GM10248 (cell line): ENCODE measurements around the gene PPARA.

Experiments used
- CTCF ChIA-PET: fragments of 300-600 bp; sonication (Branson Sonifier 250); formaldehyde crosslinking; extraction: SDS; loops from one replicate; lab custom pipeline; 2021; ENCODE audit warnings: antibody characterized with exemption; lab: Yijun Ruan, JAX
- POLR2A ChIA-PET: fragments of 350-650 bp; sonication (Branson Sonifier 250); formaldehyde crosslinking; extraction: SDS; loops from one replicate; lab custom pipeline; 2020; ENCODE audit warnings: antibody characterized with exemption; lab: Yijun Ruan, JAX
- DNase-seq: peaks from one replicate; pipeline ENCODE4 v3.0.0; 2012; ENCODE audit errors: extremely low spot score
- CTCF ChIP-seq: IDR thresholded peaks from 2 replicates; pipeline ENCODE4 v1.5.1; 2012; ENCODE audit warnings: mild to moderate bottlenecking, low read depth; ENCODE audit errors: extremely low read depth, missing control alignments, control extremely low read depth

PPARA gene

GRCh38 chr22:46273432-46274148 is 123.3 kb downstream of the PPARA start:
- DNase-seq = no peak
- ChIA-PET POLR2A (no interaction called here), CTCF (no interaction called here)
- no peak for TF ChIP-seq CTCF

GRCh38 chr22:46274381-46274780 is 124.1 kb downstream of the PPARA start:
- no peak for DNase-seq
- CTCF ChIA-PET = no interaction called here
- TF ChIP-seq CTCF = no peak
- POLR2A ChIA-PET = no interaction called here

DNA sequence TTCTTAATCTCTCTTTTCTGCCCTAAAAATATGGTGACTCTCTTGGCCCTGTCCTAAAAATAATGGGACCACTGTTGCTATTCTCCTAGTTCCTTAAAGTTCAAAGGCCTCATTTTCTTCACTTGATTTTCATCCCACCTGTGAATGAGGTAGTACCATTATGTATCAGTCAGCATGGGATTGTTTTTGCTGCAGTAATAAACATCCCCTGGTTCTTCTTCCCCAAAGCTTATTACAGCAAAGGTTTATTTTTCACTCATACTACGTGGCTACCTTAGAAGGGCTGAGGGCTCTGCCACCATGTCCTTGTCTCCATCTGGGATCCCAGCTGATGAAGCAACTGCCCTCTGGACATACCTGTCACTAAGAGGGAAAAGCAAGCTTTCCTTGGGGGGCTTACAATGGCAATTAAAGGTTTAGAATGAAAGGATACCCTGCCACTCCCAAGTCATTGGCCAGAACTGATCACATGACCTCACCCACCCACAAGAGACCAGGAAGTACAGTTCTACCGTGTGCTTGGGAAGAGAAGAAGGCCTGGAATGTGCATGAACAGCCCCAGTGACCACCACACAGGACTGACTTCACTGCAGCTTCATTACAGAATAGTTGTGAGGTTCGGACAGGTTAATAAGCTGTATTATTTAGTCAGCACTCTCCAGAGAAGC is 125.3 kb downstream of the PPARA start:
- POLR2A ChIA-PET = interaction anchor here (1.9 kb wide), 1 partner anchor 8 kb away, joined by 4 read pairs; the partner anchor contains the start of gene TTC38
- no peak for TF ChIP-seq CTCF
- CTCF ChIA-PET = interaction anchor here (0.9 to 1.1 kb wide), 2 partner anchors 12 to 35 kb away, joined by 3 to 4 read pairs; no protein-coding TSS in a partner anchor
- no peak for DNase-seq

DNA sequence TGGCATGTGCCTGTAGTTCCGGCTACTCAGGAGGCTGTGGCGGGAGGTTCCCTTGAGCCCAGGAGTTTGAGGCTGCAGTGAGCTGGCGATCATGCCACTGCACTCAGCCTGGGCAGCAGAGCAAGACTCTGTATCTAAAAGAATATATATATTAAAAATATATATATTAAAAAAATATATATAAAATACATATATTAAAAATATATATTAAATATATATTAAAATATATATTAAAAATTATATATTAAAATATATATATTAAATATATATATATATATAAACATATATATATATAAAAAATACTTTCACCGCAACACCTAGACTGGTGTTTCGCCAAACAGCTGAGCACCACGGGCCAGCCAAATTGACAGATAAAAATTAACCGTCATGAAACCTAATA is 126.2 kb downstream of the PPARA start:
- no peak for DNase-seq
- ChIA-PET CTCF (interaction anchor here (0.9 to 1.5 kb wide), 5 partner anchors 11 to 160 kb away, joined by 3 to 4 read pairs (median 3); partner anchors contain the start of gene CDPF1), POLR2A (interaction anchor here (1.9 kb wide), 1 partner anchor 9 kb away, joined by 4 read pairs; the partner anchor contains the start of gene TTC38)
- no peak for TF ChIP-seq CTCF

DNA sequence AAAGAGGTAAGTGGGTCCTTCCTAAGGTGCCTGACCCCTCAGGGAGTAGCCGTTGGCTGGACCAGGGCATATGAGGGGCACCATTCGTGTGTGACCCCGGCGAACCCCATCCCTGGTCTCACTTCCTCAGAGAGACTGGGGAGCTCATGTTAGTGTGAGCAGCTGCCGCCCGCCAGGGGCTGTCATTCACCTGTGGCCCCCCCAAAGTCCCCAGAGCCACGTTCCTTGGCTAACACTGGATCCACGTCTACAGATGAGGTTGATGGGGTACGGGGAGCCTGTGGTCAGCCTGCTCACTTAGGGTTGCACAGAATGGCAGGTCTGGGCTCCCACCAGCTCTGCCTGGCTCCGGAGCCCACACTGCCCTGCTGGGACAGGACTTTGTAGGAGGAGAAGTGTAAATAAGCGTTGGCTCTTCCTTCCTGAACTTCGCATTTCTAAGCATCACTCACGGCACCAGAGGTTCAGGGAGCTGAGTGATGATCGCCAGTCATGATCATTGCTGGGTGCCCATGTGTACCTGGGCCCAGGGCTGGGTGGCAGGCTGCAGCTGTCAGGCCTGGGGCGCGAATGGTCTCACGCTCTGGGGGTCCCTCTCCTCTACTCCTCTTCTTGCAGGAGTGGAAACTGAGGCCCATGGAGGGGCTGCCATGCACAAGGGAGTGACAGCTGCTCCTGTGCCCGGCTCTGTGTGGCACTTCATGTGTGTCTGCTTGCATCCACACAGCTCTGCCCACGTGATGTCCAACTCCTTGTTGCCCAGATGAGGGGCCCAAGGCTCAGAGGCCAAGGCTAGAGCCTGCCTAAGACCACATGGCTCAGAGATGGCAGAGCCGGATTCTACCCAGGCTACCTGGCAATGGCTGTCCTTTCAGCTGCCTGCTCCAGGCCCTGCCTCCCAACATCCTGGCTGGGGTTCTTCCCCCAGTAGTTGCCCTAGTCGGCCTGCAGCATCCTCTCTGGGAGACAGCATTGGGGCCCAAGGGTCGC is 128.6 kb downstream of the PPARA start:
- ChIA-PET POLR2A (interaction anchor here (0.9 kb wide), 1 partner anchor 17 kb away, joined by 3 read pairs; the partner anchor contains the start of gene GTSE1), CTCF (interaction anchor here (0.8 to 1.8 kb wide), 7 partner anchors 9 to 273 kb away, joined by 3 to 10 read pairs (median 4); partner anchors contain the start of gene TTC38)
- DNase-seq = no peak
- no peak for TF ChIP-seq CTCF
